ENCODE data around the gene RILPL2.
"Not testable (repeated sequence)": the region's sequence is repeated elsewhere in the genome, so short reads cannot be mapped to it uniquely, and the experiment has no call there.

DNA sequence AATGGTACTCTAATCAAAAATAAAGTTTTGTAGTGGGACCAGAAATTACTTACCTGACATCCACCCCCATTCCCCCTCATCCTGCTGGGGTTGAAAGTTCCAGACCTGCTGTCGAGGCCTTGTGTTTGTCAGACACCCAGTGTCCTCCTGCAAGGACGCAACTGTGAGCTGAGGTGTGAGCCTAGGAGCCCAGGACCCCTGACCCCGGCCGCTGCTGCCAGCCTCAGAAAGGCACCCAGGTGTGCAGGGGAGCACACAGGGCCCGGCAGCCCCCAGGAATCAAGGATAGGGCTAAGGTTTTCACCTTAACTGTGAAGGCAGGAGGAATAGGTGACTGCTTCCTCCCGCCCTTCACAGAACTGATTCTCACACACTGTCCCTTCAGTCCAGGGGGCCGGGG, 27.9 kb downstream of the RILPL2 start:
- not testable (repeated sequence) for TF ChIP-seq POLR2A (IDR thresholded peaks at IDR 0.05; ENCODE audit: low read length); GATA1 (IDR thresholded peaks at IDR 0.05; ENCODE audit: low read depth, low read length)

Data from erythroblast (primary cell).